Nephron (organoid): ENCODE measurements around the gene NDUFAF7.
A peak's percentile ranks its signal among the peaks of the same experiment; 100 is the strongest.
"Not testable (repeated sequence)": the region's sequence is repeated elsewhere in the genome, so short reads cannot be mapped to it uniquely, and the experiment has no call there.

Experiments
- H3K27ac Mint-ChIP-seq, 3 experiments: 2 replicates each; pipeline ENCODE4 v1.8.0; 2020; ENCODE audit warnings: mixed read lengths in 3 of 3, mild to moderate bottlenecking in 2 of 3, moderate library complexity in 1 of 3
- H3K27me3 Mint-ChIP-seq: 2 replicates; pipeline ENCODE4 v1.8.0; 2021; ENCODE audit warnings: low read depth, mild to moderate bottlenecking, moderate library complexity, mixed read lengths
- H3K36me3 Mint-ChIP-seq: 2 replicates; pipeline ENCODE4 v1.8.0; 2020; ENCODE audit warnings: low read depth, mixed read lengths
- H3K4me1 Mint-ChIP-seq: 2 replicates; pipeline ENCODE4 v1.8.0; 2020; ENCODE audit warnings: mixed read lengths
- H3K4me3 Mint-ChIP-seq, 3 experiments: 2 replicates each; pipeline ENCODE4 v1.8.0; 2020; ENCODE audit warnings: mild to moderate bottlenecking in 3 of 3, mixed read lengths in 3 of 3, moderate library complexity in 2 of 3
- H3K9me3 Mint-ChIP-seq: 2 replicates; pipeline ENCODE4 v1.8.0; 2020; ENCODE audit warnings: mixed read lengths
- TF ChIP-seq, protein P1 (sequence below), 3 experiments: fragments of 200-600 bp; sonication (generic); IDR thresholded peaks; one replicate each; pipeline ENCODE4 v1.5.0; 2021; ENCODE audit warnings: antibody characterized with exemption in 3 of 3; ENCODE audit not compliant: unreplicated experiment in 3 of 3

The NDUFAF7 gene

DNA sequence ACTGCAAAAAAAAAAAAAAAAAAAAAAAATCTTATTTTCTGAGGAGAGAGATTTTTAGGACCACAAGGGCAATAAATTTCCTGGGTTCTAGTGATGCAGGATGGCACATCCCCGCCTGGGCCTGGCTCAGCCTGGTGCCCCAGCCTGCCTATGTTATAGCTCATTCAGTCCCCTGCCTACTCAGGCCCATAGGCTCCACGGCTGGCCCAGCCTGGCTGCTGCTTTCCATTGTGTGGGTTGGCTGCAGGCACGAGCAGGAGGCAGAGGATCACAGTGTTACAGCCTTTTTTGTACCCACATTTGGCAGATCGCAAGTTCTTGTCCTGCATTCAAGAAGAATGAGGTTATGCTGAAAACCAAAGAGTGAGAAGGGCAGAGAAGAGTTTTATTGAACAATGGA is 40.2 kb upstream of the NDUFAF7 start:
- Mint-ChIP-seq H3K27ac (no peak overlapping the region), H3K27me3 (no peaks in the 10 kb centered on the region)

DNA sequence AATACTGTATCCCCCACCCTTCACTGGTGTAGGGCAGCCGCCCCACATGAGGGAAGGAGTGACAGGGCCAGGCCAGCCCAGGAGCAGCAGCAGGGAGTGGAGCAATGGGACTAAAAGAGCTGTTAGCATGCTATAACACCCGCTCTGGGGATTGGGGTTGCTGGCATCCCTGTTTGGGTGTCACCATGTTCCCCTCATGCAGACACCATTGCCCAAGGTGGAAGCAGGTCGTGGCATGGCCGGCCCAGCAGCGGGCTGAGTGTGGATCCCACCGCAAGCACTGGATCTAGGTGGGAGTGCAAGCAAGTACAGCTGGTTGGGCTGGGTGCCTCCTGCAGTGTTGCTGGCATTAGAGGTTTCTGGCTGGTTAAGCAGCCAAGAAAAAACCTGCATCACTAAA is 39.7 kb upstream of the NDUFAF7 start:
- Mint-ChIP-seq H3K4me3 (no peak overlapping the region), H3K36me3 (no peaks in the 10 kb centered on the region), H3K27ac (no peak overlapping the region), H3K9me3 (no peaks in the 10 kb centered on the region), H3K4me1 (no peaks in the 10 kb centered on the region), H3K27me3 (no peaks in the 10 kb centered on the region)
- TF ChIP-seq, protein P1, sequence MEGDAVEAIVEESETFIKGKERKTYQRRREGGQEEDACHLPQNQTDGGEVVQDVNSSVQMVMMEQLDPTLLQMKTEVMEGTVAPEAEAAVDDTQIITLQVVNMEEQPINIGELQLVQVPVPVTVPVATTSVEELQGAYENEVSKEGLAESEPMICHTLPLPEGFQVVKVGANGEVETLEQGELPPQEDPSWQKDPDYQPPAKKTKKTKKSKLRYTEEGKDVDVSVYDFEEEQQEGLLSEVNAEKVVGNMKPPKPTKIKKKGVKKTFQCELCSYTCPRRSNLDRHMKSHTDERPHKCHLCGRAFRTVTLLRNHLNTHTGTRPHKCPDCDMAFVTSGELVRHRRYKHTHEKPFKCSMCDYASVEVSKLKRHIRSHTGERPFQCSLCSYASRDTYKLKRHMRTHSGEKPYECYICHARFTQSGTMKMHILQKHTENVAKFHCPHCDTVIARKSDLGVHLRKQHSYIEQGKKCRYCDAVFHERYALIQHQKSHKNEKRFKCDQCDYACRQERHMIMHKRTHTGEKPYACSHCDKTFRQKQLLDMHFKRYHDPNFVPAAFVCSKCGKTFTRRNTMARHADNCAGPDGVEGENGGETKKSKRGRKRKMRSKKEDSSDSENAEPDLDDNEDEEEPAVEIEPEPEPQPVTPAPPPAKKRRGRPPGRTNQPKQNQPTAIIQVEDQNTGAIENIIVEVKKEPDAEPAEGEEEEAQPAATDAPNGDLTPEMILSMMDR (IDR thresholded peaks at IDR 0.05; ENCODE audit: unreplicated experiment in 3 of 3), result no peak

More for the DNA sequence above, 40.2 kb upstream of the NDUFAF7 start:
- H3K36me3 Mint-ChIP-seq, result no peaks in the 10 kb centered on the region
- TF ChIP-seq, protein P1 (IDR thresholded peaks at IDR 0.05; ENCODE audit: unreplicated experiment in 3 of 3), result no peak
- H3K9me3 Mint-ChIP-seq, result no peaks in the 10 kb centered on the region
- no peak overlapping the region for H3K4me3 Mint-ChIP-seq
- no peaks in the 10 kb centered on the region for H3K4me1 Mint-ChIP-seq

DNA sequence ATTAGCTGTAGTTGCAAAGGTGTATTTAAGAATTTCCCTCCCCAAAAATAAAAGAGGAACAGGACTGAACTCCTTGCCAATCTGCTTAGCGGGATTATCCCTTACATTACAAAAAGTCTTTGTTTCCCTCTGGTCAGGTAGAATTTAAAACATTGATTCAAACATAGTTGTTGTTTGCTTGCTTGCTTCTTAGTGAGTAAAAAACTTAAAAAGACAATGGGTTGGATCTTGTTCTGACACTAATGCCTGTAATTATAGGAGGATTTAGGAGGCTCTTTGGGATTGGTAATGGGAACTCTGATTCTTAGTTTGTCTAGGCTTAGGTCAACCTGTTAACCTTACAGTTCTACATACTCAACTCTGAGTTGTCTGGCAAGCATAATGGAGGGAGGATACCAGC is 38.9 kb upstream of the NDUFAF7 start:
- Mint-ChIP-seq H3K4me3 (no peak overlapping the region), H3K9me3 (no peaks in the 10 kb centered on the region), H3K27me3 (no peaks in the 10 kb centered on the region), H3K4me1 (no peaks in the 10 kb centered on the region), H3K36me3 (no peaks in the 10 kb centered on the region), H3K27ac (no peak overlapping the region)
- TF ChIP-seq, protein P1 (IDR thresholded peaks at IDR 0.05; ENCODE audit: unreplicated experiment in 3 of 3), result no peak

DNA sequence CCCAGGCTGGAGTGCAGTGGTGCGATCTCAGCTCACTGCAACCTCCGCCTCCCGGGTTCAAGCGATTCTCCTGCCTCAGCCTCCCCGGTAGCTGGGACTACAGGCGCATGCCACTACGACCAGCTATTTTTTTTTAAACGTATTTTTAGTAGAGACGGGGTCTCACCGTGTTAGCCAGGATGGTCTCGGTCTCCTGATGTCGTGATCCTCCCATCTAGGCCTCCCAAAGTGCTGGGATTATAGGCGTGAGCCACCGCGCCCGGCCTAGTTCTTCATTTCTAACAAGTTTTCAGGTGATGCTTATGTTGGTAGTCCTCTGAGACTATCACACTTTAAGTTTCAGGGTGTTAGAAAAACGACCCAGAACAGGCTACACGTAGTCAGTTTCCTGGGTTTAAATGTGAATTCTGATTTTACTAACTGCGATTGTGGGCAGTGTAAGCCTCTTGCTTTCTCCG is 35.6 kb upstream of the NDUFAF7 start:
- not testable (repeated sequence) for H3K4me1 Mint-ChIP-seq, H3K27ac Mint-ChIP-seq, H3K9me3 Mint-ChIP-seq, H3K36me3 Mint-ChIP-seq, H3K27me3 Mint-ChIP-seq
- H3K4me3 Mint-ChIP-seq, result peak overlapping the region in 2 of 3 experiments; percentile 74 to 79

DNA sequence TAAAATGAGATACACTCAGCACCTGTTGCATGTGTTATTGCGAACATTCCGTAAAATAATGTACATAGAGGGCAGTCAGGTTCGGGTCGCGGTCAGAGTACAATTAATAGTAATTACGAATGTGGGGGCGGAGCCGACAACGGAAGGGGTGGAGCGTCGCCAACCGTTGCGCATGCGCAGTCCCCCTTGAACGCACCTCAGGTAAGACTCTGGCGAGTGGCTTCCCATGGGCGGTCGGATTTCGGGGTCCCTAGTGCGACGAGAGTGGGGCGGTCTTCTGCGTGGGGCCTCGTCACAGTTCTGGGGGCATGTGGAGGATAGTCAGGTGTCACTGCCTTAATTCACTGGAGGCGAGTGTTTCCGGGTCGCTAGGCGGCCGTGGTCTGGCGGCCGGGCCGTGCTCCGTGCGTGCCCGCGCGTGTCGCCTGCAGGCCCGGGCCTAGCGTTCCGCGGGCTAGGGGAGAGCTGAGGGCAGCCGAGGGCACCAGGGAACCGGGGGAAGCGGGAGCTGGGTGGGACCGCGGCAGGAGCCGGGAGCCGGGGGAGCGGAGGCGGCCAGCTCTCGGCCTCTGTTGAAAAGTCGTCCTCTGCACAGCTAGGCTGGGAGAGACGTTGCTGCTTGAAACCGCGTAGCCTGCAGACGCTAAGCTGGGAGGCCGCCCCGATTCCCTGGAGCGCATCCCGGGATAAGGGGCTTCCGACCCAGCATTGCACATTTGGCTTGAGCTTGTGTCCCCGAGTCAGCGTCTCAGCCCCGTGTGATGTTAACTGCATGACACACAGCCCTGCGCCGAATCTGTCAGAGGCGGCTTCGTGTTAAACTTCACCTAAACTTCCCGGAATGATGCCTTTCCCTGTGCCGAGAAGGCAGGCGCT is 34.9 kb upstream of the NDUFAF7 start, which contains the start of gene CEBPZOS:
CEBPZOS (plus strand) TSS at position 177 of the 876 bp plus-strand sequence. CDS start 3,209 bp downstream, outside the sequence.
- Mint-ChIP-seq H3K4me1 (no peaks in the 10 kb centered on the region), H3K27me3 (no peaks in the 10 kb centered on the region), H3K27ac (peak within 1 kb of the TSS in 1 of 3 experiments; percentile 70), H3K36me3 (peaks cover 9% of the 10 kb centered on the region), H3K9me3 (no peaks in the 10 kb centered on the region), H3K4me3 (peak within 1 kb of the TSS; percentile 65 to 79 (median 74))
- TF ChIP-seq, protein P1 (IDR thresholded peaks at IDR 0.05; ENCODE audit: unreplicated experiment in 3 of 3), result no peak

DNA sequence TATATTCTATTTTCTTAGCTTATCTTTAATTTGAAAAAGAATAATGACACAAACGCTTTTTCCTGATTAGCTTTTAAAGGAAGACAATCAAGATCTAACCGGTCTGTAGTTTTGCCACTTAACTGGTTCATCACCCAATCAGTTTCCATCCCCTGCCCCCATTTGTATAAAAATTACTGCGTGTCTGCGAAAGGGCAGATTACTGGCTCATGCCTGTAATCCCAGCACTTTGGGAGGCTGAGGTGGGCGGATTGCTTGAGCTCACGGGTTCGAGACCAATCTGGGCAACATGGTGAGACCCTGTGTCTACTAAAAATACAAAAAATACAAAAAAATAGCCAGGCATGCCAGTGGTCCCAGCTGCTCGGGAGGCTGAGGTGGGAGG is 32.8 kb upstream of the NDUFAF7 start:
- H3K4me3 Mint-ChIP-seq, result no peak overlapping the region
- peaks cover 24% of the 10 kb centered on the region for H3K36me3 Mint-ChIP-seq
- H3K27me3 Mint-ChIP-seq, result no peaks in the 10 kb centered on the region
- peaks cover 2% of the 10 kb centered on the region for H3K9me3 Mint-ChIP-seq
- no peak overlapping the region for H3K27ac Mint-ChIP-seq
- TF ChIP-seq, protein P1 (IDR thresholded peaks at IDR 0.05; ENCODE audit: unreplicated experiment in 3 of 3), result no peak
- no peaks in the 10 kb centered on the region for H3K4me1 Mint-ChIP-seq
